Measurements from ENCODE around the gene ZNF454. TPM values are rescaled to one million over a fixed set of nuclear protein-coding genes. Genes with fewer than 3 reads are reported as not detected.

ZNF454 gene
- total RNA-seq, 1 experiment from 2014 or later = not detected

DNA sequence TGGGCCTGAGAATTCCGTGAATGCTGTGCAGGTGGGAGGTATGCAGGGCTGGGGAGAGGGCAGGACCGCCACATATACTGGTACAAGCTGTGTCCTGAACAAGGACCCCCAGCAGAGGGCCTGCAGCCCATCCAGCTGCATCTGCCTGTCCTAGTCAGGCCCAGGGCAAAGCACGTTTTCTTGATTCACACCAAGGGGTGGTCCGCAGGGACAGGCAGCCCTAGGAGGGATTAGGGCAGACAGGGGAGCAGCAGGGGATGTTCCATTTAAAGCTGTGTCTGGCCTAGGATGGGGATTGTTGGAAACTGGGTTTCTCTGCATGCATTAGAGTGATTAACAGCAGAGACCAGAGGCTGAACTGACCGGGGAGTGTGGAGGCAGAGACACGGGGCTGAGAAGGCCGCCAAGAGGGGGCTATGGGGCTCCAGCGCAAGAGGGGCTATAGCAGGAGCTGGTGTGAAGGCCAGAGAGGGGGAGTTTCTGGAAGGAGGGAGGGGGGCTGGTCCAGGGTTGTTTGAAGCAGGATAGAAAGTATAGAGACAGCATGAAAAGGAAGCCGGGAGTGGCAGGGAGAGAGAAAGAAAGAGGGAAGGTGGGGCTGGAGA lies 51.4 kb downstream of the ZNF454 start:
- Histone ChIP-seq H3K79me2 (ENCODE audit: insufficient read depth, low read length) (no peaks in the 10 kb centered on the region), H4K5ac (ENCODE audit: insufficient read length, low read depth, low read length) (no peak overlapping the region), H3K14ac (ENCODE audit: insufficient read depth, low read length) (no peak overlapping the region), H2AK5ac (ENCODE audit: insufficient read length, low read length) (no peak overlapping the region), H3K18ac (ENCODE audit: insufficient read length, low read depth, low read length) (no peak overlapping the region), H3K56ac (ENCODE audit: insufficient read length, low read depth, low read length) (no peak overlapping the region), H2BK20ac (ENCODE audit: low read depth, low read length, poor library complexity, severe bottlenecking) (no peak overlapping the region), H3K9ac (ENCODE audit: extremely low read depth, insufficient read length, low read length) (no peak overlapping the region), H3K4ac (ENCODE audit: low read depth, low read length) (no peak overlapping the region), H2BK12ac (ENCODE audit: insufficient read length, low read depth, low read length) (no peak overlapping the region), H4K91ac (ENCODE audit: insufficient read length, low read depth, low read length) (no peak overlapping the region), H3K4me2 (ENCODE audit: insufficient read depth, insufficient read length, low read length) (no peak overlapping the region), H3K23me2 (ENCODE audit: insufficient read length, low read depth, low read length, poor library complexity, severe bottlenecking) (peaks cover 2% of the 10 kb centered on the region), H3K27me3 (ENCODE audit: insufficient read depth, low read length) (peaks cover 26% of the 10 kb centered on the region), H2BK120ac (ENCODE audit: low read depth, low read length, poor library complexity, severe bottlenecking) (no peak overlapping the region), H3K4me1 (ENCODE audit: insufficient read depth, low read length) (no peaks in the 10 kb centered on the region), H3K79me1 (ENCODE audit: insufficient read depth, low read depth, low read length, poor library complexity, severe bottlenecking) (no peaks in the 10 kb centered on the region), H3T11ph (ENCODE audit: low read length) (no peak overlapping the region), H3K23ac (ENCODE audit: insufficient read length, low read depth, low read length) (no peak overlapping the region), H4K20me1 (ENCODE audit: control insufficient read depth, insufficient read depth, insufficient read length) (no peaks in the 10 kb centered on the region), H4K8ac (replicated peaks; ENCODE audit: insufficient read length, low read depth, low read length) (no peak overlapping the region), H2BK5ac (ENCODE audit: insufficient read length, low read length) (no peak overlapping the region), H2AFZ (ENCODE audit: low read length) (no peak overlapping the region), H3K27ac (ENCODE audit: insufficient read length, low read depth, low read length) (no peak overlapping the region), H2BK15ac (ENCODE audit: low read depth, low read length) (no peak overlapping the region), H3K9me3 (ENCODE audit: control insufficient read depth, low read depth, low read length) (peaks cover 19% of the 10 kb centered on the region)
- H3K27ac Mint-ChIP-seq = no peak overlapping the region
- DNase-seq = no peak
- H3K27me3 Mint-ChIP-seq (ENCODE audit: low read depth) = peaks cover 60% of the 10 kb centered on the region
- peaks cover 24 to 57% of the 10 kb centered on the region in 2 experiments for H3K9me3 Mint-ChIP-seq
- H3K36me3 Mint-ChIP-seq (ENCODE audit: insufficient read depth in 1 of 3, low read depth in 3 of 3) = peaks cover 1 to 11% (median 4%) of the 10 kb centered on the region in 3 experiments; a peak in 6 of 7 replicates
- WGBS (ENCODE audit: extremely low coverage, insufficient read length, low lambda C conversion rate) = no CpG with 5 or more reads among the region's 9 CpGs
- peaks cover 5 to 10% of the 10 kb centered on the region in 2 experiments for H3K4me1 Mint-ChIP-seq
- H3K4me3 Mint-ChIP-seq = peak overlapping the region in 1 of 2 experiments; percentile 66; a peak in 2 of 5 replicates
- no peak for TF ChIP-seq CTCF (conservative IDR thresholded peaks at IDR 0.05)
